GM08714 (cell line): ENCODE measurements around the gene HSD3B2.

ENCODE experiments used
- H3K4me3 ChIP-seq: fragments of 200-500 bp; sonication (Bioruptor generic); 2 replicates; pipeline ENCODE4 v1.5.1; 2014; ENCODE audit warnings: mild to moderate bottlenecking, low read length, inconsistent platforms
- ZNF274 ChIP-seq: IDR thresholded peaks from 2 replicates; pipeline ENCODE4 v1.6.1; 2012; ENCODE audit warnings: mild to moderate bottlenecking, low read depth, low read length

Gene HSD3B2

DNA sequence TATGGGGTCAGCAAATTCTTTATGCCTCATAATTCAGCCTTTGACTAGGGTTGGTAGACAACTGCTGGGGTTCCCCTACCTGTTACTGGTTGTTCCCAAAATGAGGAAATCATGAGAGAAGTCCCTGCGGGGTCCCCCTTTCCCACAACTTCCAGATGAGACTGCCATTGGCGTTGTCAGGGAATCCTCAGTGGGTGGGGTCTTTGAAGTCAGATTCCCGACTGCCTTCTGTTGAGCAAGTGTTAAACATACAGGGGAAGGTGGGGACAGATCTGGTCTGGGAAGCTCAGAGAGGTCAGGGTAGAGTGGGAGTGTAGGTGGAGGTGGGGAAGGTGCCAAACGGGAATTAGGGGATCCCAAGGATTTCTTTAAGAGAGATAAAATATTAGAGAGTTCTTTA is 14.7 kb downstream of the HSD3B2 start:
- TF ChIP-seq ZNF274: no peak
- no peak overlapping the region for H3K4me3 ChIP-seq

DNA sequence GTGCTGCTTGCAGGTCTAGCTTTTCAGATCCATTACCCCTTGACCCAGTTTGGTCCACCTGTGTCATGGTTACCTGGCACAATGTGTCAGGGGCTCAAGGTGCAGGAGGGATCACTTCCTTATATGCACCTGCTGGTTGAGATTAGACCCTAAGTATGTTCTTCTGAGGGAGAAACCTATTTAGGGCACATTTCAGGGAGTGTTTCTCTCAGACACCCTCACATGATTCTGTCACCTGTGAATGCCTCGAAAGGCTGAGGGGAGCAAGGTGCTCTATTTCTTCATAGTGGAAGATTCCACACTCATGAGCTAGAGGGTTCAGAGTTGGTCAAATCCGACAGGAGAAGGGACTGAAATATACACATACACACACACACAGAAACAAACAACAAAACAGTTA is 15.5 kb downstream of the HSD3B2 start:
- H3K4me3 ChIP-seq: no peak overlapping the region
- no peak for TF ChIP-seq ZNF274

DNA sequence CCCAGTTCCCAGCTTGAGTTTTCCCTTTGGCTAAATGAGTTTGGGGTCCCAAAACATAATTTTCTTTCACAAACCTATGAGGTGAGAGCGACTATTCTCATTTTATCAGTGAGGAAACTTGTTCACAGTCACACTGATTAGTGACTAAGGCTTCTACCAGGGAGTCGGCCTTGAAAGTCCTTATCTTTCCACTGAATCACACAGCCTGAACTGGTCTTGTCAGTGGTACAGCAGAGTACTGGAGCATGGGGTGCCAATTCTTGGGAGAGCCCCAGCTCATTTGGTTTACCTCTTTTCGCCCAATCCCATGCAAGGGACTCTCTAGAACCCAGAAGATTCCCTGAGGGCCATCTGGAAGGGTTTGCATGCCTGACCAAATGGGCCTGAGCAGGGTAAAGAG is 16.9 kb downstream of the HSD3B2 start:
- no peak overlapping the region for H3K4me3 ChIP-seq
- TF ChIP-seq ZNF274: no peak

DNA sequence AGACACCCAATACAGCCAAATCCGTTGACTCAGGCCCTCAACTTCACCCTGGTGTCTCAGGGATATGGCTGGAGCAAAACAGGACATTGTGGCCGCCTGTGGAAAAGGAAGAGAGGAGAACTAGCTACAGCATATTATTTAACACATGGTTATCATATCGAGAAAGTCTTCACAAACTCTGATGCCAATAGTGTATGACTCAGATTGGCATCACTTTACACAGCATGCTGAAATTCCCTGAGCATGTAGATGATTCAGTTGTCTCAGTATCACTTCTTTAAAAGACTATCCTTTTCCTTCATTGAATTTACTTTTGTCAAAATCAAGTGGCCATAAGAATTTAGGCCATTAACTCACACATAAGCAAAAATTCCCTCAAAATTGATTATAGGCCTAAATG is 20.1 kb downstream of the HSD3B2 start:
- TF ChIP-seq ZNF274: no peak
- no peak overlapping the region for H3K4me3 ChIP-seq

DNA sequence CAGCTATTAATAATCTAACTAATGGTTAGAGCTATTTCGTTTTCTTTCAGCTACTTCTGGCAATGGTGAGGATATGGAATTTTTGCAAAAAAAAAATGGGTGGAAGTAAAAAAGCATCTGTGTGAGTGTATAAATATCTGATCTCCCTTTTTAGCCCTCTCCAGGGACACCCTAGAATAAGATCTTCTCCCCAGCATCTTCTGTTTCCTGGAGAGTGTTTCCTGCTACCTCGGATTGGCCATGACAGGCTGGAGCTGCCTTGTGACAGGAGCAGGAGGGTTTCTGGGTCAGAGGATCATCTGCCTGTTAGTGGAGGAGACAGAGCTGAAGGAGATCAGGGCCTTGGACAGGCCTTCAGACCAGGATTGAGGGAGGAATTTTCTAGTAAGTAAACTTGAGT is 23.8 kb downstream of the HSD3B2 start:
- TF ChIP-seq ZNF274: no peak
- H3K4me3 ChIP-seq: no peak overlapping the region

DNA sequence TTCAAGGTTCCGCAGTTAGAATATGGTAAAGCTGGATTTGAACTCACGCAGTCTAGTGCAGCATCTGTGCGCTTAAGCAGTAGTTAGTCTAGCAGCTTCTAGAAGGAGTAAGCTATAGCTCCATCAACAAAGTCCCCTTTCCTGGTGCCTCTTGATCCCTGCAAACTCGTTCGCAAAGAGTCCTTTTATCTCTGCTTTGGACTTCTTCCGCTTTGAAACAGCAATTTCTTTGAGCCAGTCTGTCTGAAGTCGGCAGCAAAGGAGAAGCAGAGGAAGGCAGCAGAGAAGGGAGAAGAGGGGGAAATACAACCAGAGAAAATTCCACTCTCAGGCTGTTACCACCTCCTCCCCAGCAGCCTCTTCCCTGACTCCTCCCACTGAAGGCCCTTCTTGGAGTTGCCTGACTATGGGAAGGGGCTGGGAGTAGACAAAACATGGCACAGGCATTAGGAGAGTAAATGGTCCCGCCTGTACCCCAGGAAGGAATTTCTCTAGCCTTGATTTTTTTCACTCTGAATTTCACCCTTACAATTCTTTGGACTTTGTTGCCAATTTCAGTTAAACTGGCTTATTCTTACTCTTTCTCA is 25.9 kb downstream of the HSD3B2 start:
- H3K4me3 ChIP-seq: no peak overlapping the region
- TF ChIP-seq ZNF274: no peak

DNA sequence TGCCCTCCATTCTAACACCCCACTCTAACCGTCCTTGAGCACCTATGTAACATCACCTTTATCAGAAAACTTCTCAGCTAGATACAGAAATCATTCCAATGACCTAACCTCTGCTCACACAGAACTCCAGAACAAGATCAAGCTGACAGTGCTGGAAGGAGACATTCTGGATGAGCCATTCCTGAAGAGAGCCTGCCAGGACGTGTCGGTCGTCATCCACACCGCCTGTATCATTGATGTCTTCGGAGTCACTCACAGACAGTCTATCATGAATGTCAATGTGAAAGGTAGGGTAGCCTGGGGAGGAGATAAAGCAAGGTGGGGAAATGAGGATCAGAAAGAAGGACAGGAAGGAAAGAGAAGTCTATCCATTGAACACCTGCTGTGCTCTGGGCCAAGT is 27.8 kb downstream of the HSD3B2 start:
- TF ChIP-seq ZNF274: no peak
- no peak overlapping the region for H3K4me3 ChIP-seq

DNA sequence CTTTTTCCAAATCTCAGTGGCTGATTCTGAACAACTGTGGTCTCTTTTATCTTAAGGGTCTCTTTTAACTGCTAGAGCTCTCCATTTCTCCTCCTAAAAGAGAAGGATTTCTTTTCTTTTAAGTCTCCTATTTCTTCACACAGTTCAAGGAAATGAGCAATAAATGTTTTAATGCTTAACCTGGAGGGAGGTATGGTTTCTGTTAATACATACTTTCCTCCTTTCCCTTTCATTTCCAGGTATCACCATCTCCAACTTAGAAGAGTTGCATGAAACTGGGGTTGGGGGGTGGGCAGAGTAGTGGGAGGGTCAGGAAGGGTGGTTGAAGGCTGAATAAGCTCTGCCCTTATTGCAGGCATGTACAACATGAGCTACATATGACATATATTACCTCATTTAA is 31.4 kb downstream of the HSD3B2 start:
- no peak for TF ChIP-seq ZNF274
- H3K4me3 ChIP-seq: no peak overlapping the region

DNA sequence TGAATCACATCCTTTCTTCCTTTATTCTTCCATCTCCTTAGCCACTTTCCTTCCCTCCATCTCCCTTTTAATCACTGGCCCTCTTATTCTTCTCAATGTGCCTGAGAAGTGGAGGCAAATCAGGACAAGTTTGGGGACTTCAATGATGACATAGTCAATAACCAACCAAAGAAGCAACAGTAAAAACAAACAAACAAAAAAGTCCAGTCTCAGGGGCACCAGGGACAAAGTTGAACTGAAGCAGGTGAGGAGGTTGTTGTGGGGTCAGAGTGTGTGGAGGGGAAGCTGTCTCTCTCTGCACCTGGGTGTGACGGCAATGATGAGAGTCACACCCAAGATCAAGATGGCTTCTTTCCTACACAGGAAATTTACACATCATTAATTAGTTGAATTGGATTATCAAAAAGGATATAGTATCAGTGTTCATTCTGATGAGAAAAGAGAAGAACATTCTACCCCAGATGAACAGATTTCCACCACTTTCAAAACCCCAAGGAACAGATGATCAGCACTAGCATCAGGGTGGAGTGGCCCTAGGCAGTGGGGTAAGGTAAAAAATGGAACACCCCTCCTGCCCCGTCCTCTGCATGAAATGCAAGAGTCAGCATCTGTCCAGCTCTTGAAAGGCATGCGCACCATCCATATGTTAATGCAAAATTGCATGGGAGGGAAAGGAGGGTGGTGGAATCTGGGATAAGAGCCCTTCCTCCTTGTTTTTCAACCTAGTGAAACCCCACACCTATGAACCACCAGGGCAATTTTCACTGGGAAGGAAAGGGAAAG is 32.6 kb downstream of the HSD3B2 start:
- TF ChIP-seq ZNF274: no peak
- H3K4me3 ChIP-seq: no peak overlapping the region

DNA sequence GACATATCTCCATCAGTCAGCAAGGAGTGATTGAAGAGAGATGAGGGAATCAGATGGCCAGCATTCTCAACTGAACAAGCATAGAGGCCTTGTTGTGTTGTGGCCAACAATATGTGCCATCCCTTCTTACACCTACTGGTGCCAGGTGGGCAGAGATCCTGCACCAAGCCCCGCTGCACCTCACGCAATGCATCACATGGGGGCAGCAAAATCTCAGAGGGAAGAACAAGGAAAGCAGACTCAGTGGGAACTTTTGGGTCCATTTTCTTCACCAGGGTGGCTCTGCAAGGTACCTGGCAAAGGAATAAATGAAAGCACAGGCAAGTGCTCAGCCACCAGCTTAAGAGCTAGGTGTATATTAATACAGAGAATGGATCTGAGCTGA is 33.2 kb downstream of the HSD3B2 start:
- TF ChIP-seq ZNF274: no peak
- H3K4me3 ChIP-seq: no peak overlapping the region

DNA sequence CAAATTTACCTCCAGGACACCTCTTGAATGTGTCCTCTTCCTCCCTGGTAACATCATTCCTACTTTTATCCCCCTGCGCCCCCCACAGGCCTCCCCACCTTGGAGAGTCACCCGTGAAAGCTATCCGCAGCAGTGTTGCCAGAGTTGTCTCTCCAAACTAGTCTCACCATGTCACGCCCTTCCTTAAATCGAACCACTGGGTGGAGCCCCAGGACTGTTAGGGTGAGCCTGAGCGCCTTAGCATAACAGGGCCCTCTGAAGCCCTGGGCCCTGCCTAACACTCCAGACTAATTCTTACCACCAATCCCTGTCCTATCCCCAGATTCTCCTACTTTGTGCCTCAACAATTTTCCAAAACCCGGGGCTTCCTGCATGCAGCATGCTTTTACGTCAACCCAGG is 35.0 kb downstream of the HSD3B2 start:
- no peak for TF ChIP-seq ZNF274
- H3K4me3 ChIP-seq: no peak overlapping the region

DNA sequence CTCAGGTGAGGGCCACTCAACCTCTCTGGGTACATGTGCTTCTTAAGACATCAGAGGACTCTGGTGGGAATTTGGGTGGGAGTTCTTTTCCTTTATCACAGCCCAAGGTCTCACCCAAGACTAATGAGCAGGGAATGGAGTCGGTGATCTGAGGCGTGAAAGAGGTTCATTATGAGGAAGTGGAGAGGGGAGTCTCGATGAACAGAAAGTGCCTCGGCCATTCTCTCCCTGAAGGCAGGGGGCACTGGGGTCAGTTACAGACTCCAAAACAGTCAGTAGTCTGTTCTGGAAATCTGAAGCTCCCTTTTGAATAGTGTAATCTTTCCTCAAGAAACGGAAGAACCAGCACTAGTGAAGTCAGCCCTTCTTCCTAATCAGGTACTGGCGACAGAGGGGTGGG is 36.2 kb downstream of the HSD3B2 start:
- no peak for TF ChIP-seq ZNF274
- H3K4me3 ChIP-seq: no peak overlapping the region

DNA sequence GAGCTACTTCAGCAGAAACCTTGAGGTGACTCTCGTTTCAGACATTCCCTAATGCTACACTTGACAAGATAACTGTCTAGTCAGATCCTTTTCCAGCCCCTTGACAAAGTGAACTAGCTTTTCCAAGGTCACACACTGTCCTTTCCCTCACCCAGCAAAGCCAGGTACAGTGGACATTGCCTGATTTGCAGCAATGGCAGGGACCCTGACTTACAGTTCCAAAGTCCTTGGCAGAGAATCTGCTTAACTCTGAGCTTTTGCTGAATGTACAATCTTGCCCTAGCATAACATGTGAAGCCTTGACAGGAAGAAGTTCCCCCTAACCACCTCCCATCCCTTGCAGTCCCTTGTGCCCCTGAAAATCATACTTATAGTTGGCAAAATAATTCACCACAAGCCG is 37.1 kb downstream of the HSD3B2 start:
- no peak for TF ChIP-seq ZNF274
- no peak overlapping the region for H3K4me3 ChIP-seq

DNA sequence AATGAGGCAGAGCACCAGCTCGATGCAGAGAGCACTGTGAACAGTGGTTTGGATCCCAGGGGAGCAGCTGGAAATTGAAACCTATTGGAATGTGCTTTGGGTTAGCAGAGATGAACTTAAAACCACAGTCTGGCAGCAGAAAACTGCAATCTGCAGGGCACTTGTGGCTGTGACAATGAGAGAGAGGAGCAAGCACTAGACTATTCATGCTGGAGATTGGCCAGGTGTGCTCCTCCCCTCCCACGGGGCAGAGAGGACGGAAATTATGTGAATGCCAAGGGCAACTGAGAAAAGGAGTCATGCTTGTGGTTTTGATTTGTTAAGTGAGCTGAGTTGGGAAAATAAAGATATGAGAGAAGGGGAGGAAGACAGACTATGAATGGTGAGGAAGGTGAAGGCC is 38.1 kb downstream of the HSD3B2 start:
- no peak for TF ChIP-seq ZNF274
- no peak overlapping the region for H3K4me3 ChIP-seq

DNA sequence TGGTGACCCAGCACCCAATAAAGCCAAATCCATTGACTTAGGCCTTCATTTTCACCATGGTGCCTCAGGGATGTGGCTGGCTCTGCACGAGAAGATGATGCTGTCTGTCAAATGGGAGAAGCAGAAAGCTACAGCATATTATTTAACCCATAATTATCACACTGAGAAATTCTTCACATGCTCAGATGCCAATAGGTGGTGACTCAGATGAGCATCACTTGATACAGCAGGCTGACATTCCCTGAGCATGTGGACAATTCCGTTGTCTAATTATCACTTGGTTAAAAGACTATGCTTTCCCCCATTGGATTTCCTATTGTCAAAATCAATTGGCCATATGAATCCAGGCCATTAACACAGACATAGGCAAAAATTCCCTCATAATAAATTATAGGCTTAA is 48.0 kb downstream of the HSD3B2 start:
- no peak overlapping the region for H3K4me3 ChIP-seq
- no peak for TF ChIP-seq ZNF274

DNA sequence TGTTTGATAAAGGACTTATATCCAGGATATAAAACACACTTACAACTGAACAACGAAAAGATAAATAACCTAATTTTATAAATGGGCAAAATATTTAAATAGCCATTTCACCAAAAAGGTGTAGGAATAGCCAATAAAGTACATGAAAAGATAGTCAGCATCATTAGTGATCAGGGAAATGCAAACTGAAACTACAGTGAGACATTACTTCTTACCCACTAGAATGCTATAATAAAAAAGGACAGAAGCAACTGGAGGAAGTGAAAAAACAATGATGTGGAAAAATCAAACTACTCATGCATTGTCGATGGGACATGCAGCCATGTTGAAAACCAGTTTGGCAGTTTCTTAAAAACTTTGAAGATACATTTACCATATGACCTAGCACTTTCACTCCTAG is 48.6 kb downstream of the HSD3B2 start:
- no peak for TF ChIP-seq ZNF274
- H3K4me3 ChIP-seq: no peak overlapping the region

DNA sequence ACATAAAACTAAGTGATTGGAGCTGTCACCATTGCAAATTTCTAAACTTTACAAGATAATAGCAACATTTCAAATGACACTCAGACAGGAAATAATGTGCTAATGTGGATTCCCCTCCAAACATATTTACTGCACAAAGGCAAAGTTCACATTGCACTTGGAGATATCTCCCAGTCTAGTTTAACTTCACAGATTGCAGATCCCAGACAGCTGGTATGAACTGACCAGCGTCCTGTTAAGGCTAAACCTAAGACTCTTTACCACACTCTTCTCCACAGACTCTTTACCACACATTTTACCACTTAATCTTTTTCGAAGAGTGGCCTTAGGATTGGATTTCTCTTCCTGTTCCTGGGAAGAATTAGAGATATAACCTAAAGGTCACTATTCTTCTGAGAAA is 51.5 kb downstream of the HSD3B2 start:
- TF ChIP-seq ZNF274: no peak
- H3K4me3 ChIP-seq: no peak overlapping the region
